Ovary (tissue), 9 donors: Measurements from ENCODE around the gene APBB2. TPM values are rescaled to one million over a fixed set of nuclear protein-coding genes. Genes with fewer than 3 reads are reported as not detected.
A peak's percentile ranks its signal among the peaks of the same experiment; 100 is the strongest.

Experiments
- DNase-seq, 5 donors: peaks; one replicate each; pipeline ENCODE4 v3.0.0-alpha.2; 2019 to 2020
- H3K27ac ChIP-seq, 2 donors: fragments of 200-600 bp; one replicate each; pipeline versions ENCODE4 v1.5.1 to v1.8.0; 2019 to 2022
- H3K27me3 ChIP-seq: fragments of 200-600 bp; one replicate; pipeline ENCODE4 v1.8.0; 2022
- H3K36me3 ChIP-seq: fragments of 200-600 bp; sonication (generic); one replicate; pipeline ENCODE4 v1.5.1; 2019
- H3K4me1 ChIP-seq: one replicate; pipeline ENCODE4 v1.8.1; 2013; ENCODE audit warnings: mild to moderate bottlenecking, moderate library complexity; ENCODE audit not compliant: insufficient read depth
- H3K4me3 ChIP-seq: fragments of 200-600 bp; sonication (generic); one replicate; pipeline ENCODE4 v1.5.1; 2017
- H3K9me3 ChIP-seq, 2 donors: fragments of 200-600 bp in 1 of 2; sonication (generic) in 1 of 2; one replicate each; pipeline versions ENCODE4 v1.5.1 to v1.8.1; 2013 to 2019; ENCODE audit warnings: mild to moderate bottlenecking in 1 of 2, moderate library complexity in 1 of 2
- CTCF ChIP-seq, 3 donors: fragments of 450-650 bp in 2 of 3; fragments of 200-600 bp in 1 of 3; IDR thresholded peaks; one replicate each; pipeline versions ENCODE4 v1.5.1 to v1.8.0; 2016 to 2022; ENCODE audit warnings: antibody characterized with exemption in 3 of 3, mild to moderate bottlenecking in 1 of 3
- EP300 ChIP-seq: sonication (generic); formaldehyde crosslinking; IDR thresholded peaks from one replicate; pipeline ENCODE4 v1.6.1; 2017; ENCODE audit warnings: antibody characterized with exemption
- POLR2A ChIP-seq: fragments of 450-650 bp; IDR thresholded peaks from one replicate; pipeline ENCODE4 v1.6.1; 2017; ENCODE audit warnings: antibody characterized with exemption, mild to moderate bottlenecking, moderate library complexity
- WGBS, 3 donors: extraction: QIAGEN DNeasy Blood & Tissue Kit in 1 of 3; methylation state at CpG; one replicate each; pipeline versions ENCODE4 v1.1.5 to v1.1.7; 2013 to 2017; 5-methylcytosine and 5-hydroxymethylcytosine counted together
- intact Hi-C, 4 donors: fragments of 100-400 bp; cut with DNase I; formaldehyde crosslinking; loops; one replicate each; pipeline versions ENCODE4 v1.11.0 to v1.15.1; 2022 to 2023
- polyA plus RNA-seq, 2 donors: library from polyadenylated mRNA; stranded (reverse); fragments of 200-250 nt in 1 of 2; fragments of 350-450 nt in 1 of 2; fragmentation: Illumina TruSeq in 1 of 2; extraction: RNeasy Lipid Tissue Mini Kit (QIAGEN cat#74804) in 1 of 2; gene quantifications; one replicate each; pipeline ENCODE4 v1.2.3, GENCODE V29; 2013 to 2014
- total RNA-seq, 7 donors: library from RNA; depleted of rRNA in 2 of 7; stranded (reverse); fragments of >200 nt in 2 of 7; fragmentation: NEBNext Ultra II Directional in 3 of 7; extraction: Animal tissue kit (Norgen Biotek cat#: 25700) in 3 of 7; gene quantifications; one replicate each; pipeline versions ENCODE4 v1.1.0 to v1.2.4, GENCODE V29; 2016 to 2023
- donor health status: DM: no; HTN: no; CAD: no; lungs with moderate emphysema.
- donor health status: DM: no; HTN: no; CAD: no.
- donor health status: Bipolar disorder and iron deficiency.
- donor health status: DM: yes; HTN: yes; CAD: no.
- donor health status: DM: no; HTN: no; CAD: no.
- donor health status: DM: yes; HTN: yes; CAD: no.

The APBB2 gene
- total and polyA plus RNA-seq, 9 donors: 30.9 to 163 (median 80.1) TPM

- Histone ChIP-seq H3K36me3 (no peaks in the 10 kb centered on the region), H3K4me3 (no peak overlapping the region), H3K27ac (peak overlapping the region in 1 of 2 donors; percentile 78), H3K9me3 (no peaks in the 10 kb centered on the region), H3K27me3 (no peaks in the 10 kb centered on the region), H3K4me1 (peaks cover 14% of the 10 kb centered on the region)
- intact Hi-C loops: loop anchor here in 1 of 4 donors (10.0 kb wide), 1 partner anchor 92 kb away; the partner anchor contains the start of gene APBB2
- no peak for TF ChIP-seq CTCF (IDR thresholded peaks at IDR 0.05)
- no peak for TF ChIP-seq EP300
- TF ChIP-seq POLR2A: no peak
- no peak for DNase-seq
Measured at GRCh38 chr4:41122309-41122708, 92.0 kb downstream of the APBB2 start.

GRCh38 chr4:41121906-41122305 is 92.4 kb downstream of the APBB2 start:
- TF ChIP-seq EP300 (no peak), POLR2A (no peak), CTCF (IDR thresholded peaks at IDR 0.05) (no peak)
- WGBS, 3 donors: 85 to 96% (median 88%) methylated on average over 2 of the region's 2 CpGs
- Histone ChIP-seq H3K4me3 (no peak overlapping the region), H3K4me1 (peaks cover 14% of the 10 kb centered on the region), H3K9me3 (no peaks in the 10 kb centered on the region), H3K27ac (peak overlapping the region in 1 of 2 donors; percentile 78), H3K27me3 (no peaks in the 10 kb centered on the region), H3K36me3 (no peaks in the 10 kb centered on the region)
- intact Hi-C loops: loop anchor here in 1 of 4 donors (10.0 kb wide), 1 partner anchor 93 kb away; the partner anchor contains the start of gene APBB2
- DNase-seq: no peak

- peak overlapping the region; percentile 15 for H3K4me3 ChIP-seq
- peak; percentile 77 to 92 (median 87) for DNase-seq
- peak overlapping the region in 1 of 2 donors; percentile 78 for H3K27ac ChIP-seq
- 3 to 5% (median 5%) methylated on average over 12 of the region's 12 CpGs for WGBS, 3 donors
- TF ChIP-seq EP300 (no peak), POLR2A (no peak), CTCF (IDR thresholded peaks at IDR 0.05) (no peak)
- H3K4me1 ChIP-seq: peaks cover 12% of the 10 kb centered on the region
- intact Hi-C loops: loop anchor here in 1 of 4 donors (10.0 kb wide), 1 partner anchor 94 kb away; the partner anchor contains the start of gene APBB2
- no peaks in the 10 kb centered on the region for H3K9me3 ChIP-seq
- no peaks in the 10 kb centered on the region for H3K27me3 ChIP-seq
- H3K36me3 ChIP-seq: no peaks in the 10 kb centered on the region
Measured at GRCh38 chr4:41120297-41121217, 93.8 kb downstream of the APBB2 start.

GRCh38 chr4:41119867-41120295 is 94.5 kb downstream of the APBB2 start:
- DNase-seq: peak in 1 of 5 donors; percentile 80
- intact Hi-C loops: loop anchor here in 1 of 4 donors (10.0 kb wide), 1 partner anchor 95 kb away; the partner anchor contains the start of gene APBB2
- peak overlapping the region in 1 of 2 donors; percentile 78 for H3K27ac ChIP-seq

More at GRCh38 chr4:41119867-41120295, 94.5 kb downstream of the APBB2 start:
- H3K27me3 ChIP-seq: no peaks in the 10 kb centered on the region
- no peaks in the 10 kb centered on the region for H3K36me3 ChIP-seq
- H3K4me1 ChIP-seq: peaks cover 12% of the 10 kb centered on the region
- peak overlapping the region; percentile 15 for H3K4me3 ChIP-seq
- 56 to 66% (median 61%) methylated on average over 5 of the region's 5 CpGs for WGBS, 3 donors
- no peaks in the 10 kb centered on the region for H3K9me3 ChIP-seq
- no peak for TF ChIP-seq CTCF (IDR thresholded peaks at IDR 0.05)
- TF ChIP-seq POLR2A: no peak
- TF ChIP-seq EP300: no peak
